A549 (cell line): ENCODE measurements around the gene TSPAN3. TPM values are rescaled to one million over a fixed set of nuclear protein-coding genes. Genes with fewer than 3 reads are reported as not detected.

Experiments
- ATAC-seq, 2 experiments: fragments of 200-7000 bp in 1 of 2; fragments of >200 bp in 1 of 2; cut with Nextera tagmentation in 1 of 2; cut with Tn5 transposase in 1 of 2; 3 replicates each; pipeline versions ENCODE4 v1.8.0 to v1.9.1; 2018 to 2020; ENCODE audit warnings: mild to moderate bottlenecking in 1 of 2, moderate library complexity in 1 of 2
- CTCF ChIA-PET: fragments of 300-600 bp; sonication (Branson Sonifier 250); formaldehyde crosslinking; extraction: SDS; loops from one replicate; lab custom pipeline; 2021; ENCODE audit warnings: antibody characterized with exemption, inconsistent platforms; lab: Yijun Ruan, JAX
- POLR2A ChIA-PET: fragments of 350-600 bp; formaldehyde crosslinking; extraction: SDS; loops from one replicate; lab custom pipeline; 2021; ENCODE audit warnings: antibody characterized with exemption, inconsistent platforms; lab: Yijun Ruan, JAX
- DNase-seq, 2 experiments: peaks; one replicate each; pipeline versions ENCODE4 v3.0.0 to v3.0.0-alpha.2; 2011 to 2016; ENCODE audit warnings: low read depth in 1 of 2, low spot score in 1 of 2
- FAIRE-seq: peaks from 2 replicates; lab custom pipeline; 2011; peaks lifted over from hg19 to GRCh38; lab: Jason Lieb, UNC
- H3K27ac ChIP-seq, 2 experiments: fragments of >200 bp; sonication (Bioruptor Twin); formaldehyde crosslinking; 3 replicates each; pipeline ENCODE4 v1.5.1; 2016 to 2017
- H3K4me1 ChIP-seq: fragments of >200 bp; sonication (Bioruptor Twin); formaldehyde crosslinking; 3 replicates; pipeline ENCODE4 v1.6.1; 2016
- H3K4me2 ChIP-seq: fragments of >200 bp; sonication (Bioruptor Twin); formaldehyde crosslinking; 3 replicates; pipeline ENCODE4 v1.6.1; 2016
- H3K4me3 ChIP-seq: fragments of >200 bp; sonication (Bioruptor Twin); formaldehyde crosslinking; 3 replicates; pipeline ENCODE4 v1.5.1; 2016
- H3K9me3 ChIP-seq: fragments of >200 bp; sonication (Bioruptor Twin); formaldehyde crosslinking; 3 replicates; pipeline ENCODE4 v1.6.1; 2016
- CBX8 ChIP-seq: fragments of 200-600 bp; sonication (generic); IDR thresholded peaks from 2 replicates; pipeline ENCODE4 v1.6.1; 2016
- CEBPB ChIP-seq, 2 experiments: fragments of >200 bp in 1 of 2; sonication (Bioruptor Twin) in 1 of 2; formaldehyde crosslinking in 1 of 2; IDR thresholded peaks; 2 replicates each; pipeline ENCODE4 v1.6.1; 2012 to 2016
- CHD2 ChIP-seq: fragments of 150-350 bp; IDR thresholded peaks from 2 replicates; pipeline ENCODE4 v1.6.1; 2014; ENCODE audit warnings: low read length; ENCODE audit not compliant: partially characterized antibody
- EHF ChIP-seq: fragments of 250-450 bp; sonication (Bioruptor Pico); IDR thresholded peaks from 2 replicates; pipeline ENCODE4 v1.5.0; 2020; ENCODE audit warnings: mild to moderate bottlenecking
- ESRRA ChIP-seq: fragments of 150-350 bp; IDR thresholded peaks from 2 replicates; pipeline ENCODE4 v1.6.1; 2014; ENCODE audit warnings: mild to moderate bottlenecking, low read length, borderline replicate concordance
- FOSL2 ChIP-seq, 2 experiments: fragments of 450-650 bp in 1 of 2; fragments of >200 bp in 1 of 2; sonication (Bioruptor Twin) in 1 of 2; formaldehyde crosslinking; IDR thresholded peaks; 2 replicates each; pipeline versions ENCODE4 v1.5.0 to v1.6.1; 2016 to 2020; ENCODE audit warnings: mild to moderate bottlenecking in 1 of 2, moderate library complexity in 1 of 2
- HOXB5 ChIP-seq: fragments of 250-450 bp; sonication (Bioruptor Pico); IDR thresholded peaks from 2 replicates; pipeline ENCODE4 v1.5.0; 2020; ENCODE audit warnings: mild to moderate bottlenecking, moderate library complexity
- JUNB ChIP-seq: fragments of >200 bp; sonication (Bioruptor Twin); formaldehyde crosslinking; IDR thresholded peaks from 2 replicates; pipeline ENCODE4 v1.6.1; 2016
- KDM1A ChIP-seq: fragments of 200-600 bp; sonication (generic); IDR thresholded peaks from 2 replicates; pipeline ENCODE4 v1.6.1; 2016; ENCODE audit warnings: low read depth, mild to moderate bottlenecking
- MAZ ChIP-seq: fragments of 150-350 bp; IDR thresholded peaks from 2 replicates; pipeline ENCODE4 v1.6.1; 2014; ENCODE audit warnings: antibody characterized with exemption, low read depth, low read length, borderline replicate concordance
- NFE2L2 ChIP-seq: fragments of 150-350 bp; conservative IDR thresholded peaks from 2 replicates; pipeline ENCODE4 v1.6.1; 2014; ENCODE audit warnings: low read length
- POLR2A ChIP-seq: IDR thresholded peaks from 2 replicates; pipeline ENCODE4 v1.6.1; 2012; ENCODE audit warnings: mild to moderate bottlenecking, low read length
- SREBF2 ChIP-seq: fragments of 450-650 bp; IDR thresholded peaks from 2 replicates; pipeline ENCODE4 v1.6.1; 2014; ENCODE audit warnings: mild to moderate bottlenecking, moderate library complexity
- USF2 ChIP-seq: fragments of 450-650 bp; IDR thresholded peaks from 2 replicates; pipeline ENCODE4 v1.6.1; 2014; ENCODE audit warnings: antibody characterized with exemption
- ZC3H11A ChIP-seq: fragments of 450-650 bp; IDR thresholded peaks from 2 replicates; pipeline ENCODE4 v1.6.1; 2014; ENCODE audit warnings: antibody characterized with exemption, mild to moderate bottlenecking
- ZFP36 ChIP-seq: fragments of 450-650 bp; IDR thresholded peaks from 2 replicates; pipeline ENCODE4 v1.6.1; 2014; ENCODE audit warnings: borderline replicate concordance; ENCODE audit not compliant: partially characterized antibody
- ZSCAN20 ChIP-seq: fragments of 250-450 bp; sonication (Bioruptor Pico); IDR thresholded peaks from 2 replicates; pipeline ENCODE4 v1.8.0; 2022; ENCODE audit warnings: mild to moderate bottlenecking, moderate library complexity
- WGBS: methylation state at CpG from one replicate; pipeline ENCODE4 v1.1.6; 2017; ENCODE audit errors: missing lambda C conversion rate; 5-methylcytosine and 5-hydroxymethylcytosine counted together
- polyA plus RNA-seq, 4 experiments: library from polyadenylated mRNA; depleted of rRNA in 3 of 4; stranded (reverse); fragments of >200 nt; fragmentation: RNase III in 1 of 4; extraction: RNeasy Plus Mini Kit Qiagen cat#74134 plus additional on column Dnase treatment in 1 of 4; gene quantifications; 2 replicates in 3 of 4; 3 replicates in 1 of 4; pipeline ENCODE4 v1.2.3, GENCODE V29; 2011 to 2017
- TF ChIP-seq, protein P1 (sequence below): IDR thresholded peaks from 2 replicates; pipeline ENCODE4 v1.6.1; 2012; ENCODE audit warnings: low read depth, borderline replicate concordance
- TF ChIP-seq, protein P2 (sequence below): IDR thresholded peaks from 2 replicates; pipeline ENCODE4 v1.6.1; 2012
- TF ChIP-seq, protein P3 (sequence below): fragments of 200-600 bp; sonication (generic); IDR thresholded peaks from 2 replicates; pipeline ENCODE4 v1.6.1; 2016; ENCODE audit warnings: antibody characterized with exemption, mild to moderate bottlenecking, moderate library complexity
- TF ChIP-seq, protein P4 (sequence below): fragments of >200 bp; sonication (Bioruptor Twin); formaldehyde crosslinking; IDR thresholded peaks from 3 replicates; pipeline ENCODE4 v1.6.1; 2016

Gene TSPAN3
- polyA plus RNA-seq, 2 of the 4 experiments (the other 2 are of a cell fraction), result 362 to 636 TPM

GRCh38 chr15:77057072-77057471 is 13.8 kb downstream of the TSPAN3 start:
- TF ChIP-seq CBX8 (no peak), FOSL2 (IDR thresholded peaks at IDR 0.05) (no peak), FOSL2 (CRISPR knock-in tag; IDR thresholded peaks at IDR 0.05) (no peak), POLR2A (no peak), ZSCAN20 (CRISPR knock-in tag) (no peak), NFE2L2 (no peak), MAZ (no peak), JUNB (no peak), SREBF2 (no peak), HOXB5 (CRISPR knock-in tag) (no peak), KDM1A (no peak)
- TF ChIP-seq, protein P1, sequence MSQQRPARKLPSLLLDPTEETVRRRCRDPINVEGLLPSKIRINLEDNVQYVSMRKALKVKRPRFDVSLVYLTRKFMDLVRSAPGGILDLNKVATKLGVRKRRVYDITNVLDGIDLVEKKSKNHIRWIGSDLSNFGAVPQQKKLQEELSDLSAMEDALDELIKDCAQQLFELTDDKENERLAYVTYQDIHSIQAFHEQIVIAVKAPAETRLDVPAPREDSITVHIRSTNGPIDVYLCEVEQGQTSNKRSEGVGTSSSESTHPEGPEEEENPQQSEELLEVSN, result no peak
- TF ChIP-seq, protein P2, sequence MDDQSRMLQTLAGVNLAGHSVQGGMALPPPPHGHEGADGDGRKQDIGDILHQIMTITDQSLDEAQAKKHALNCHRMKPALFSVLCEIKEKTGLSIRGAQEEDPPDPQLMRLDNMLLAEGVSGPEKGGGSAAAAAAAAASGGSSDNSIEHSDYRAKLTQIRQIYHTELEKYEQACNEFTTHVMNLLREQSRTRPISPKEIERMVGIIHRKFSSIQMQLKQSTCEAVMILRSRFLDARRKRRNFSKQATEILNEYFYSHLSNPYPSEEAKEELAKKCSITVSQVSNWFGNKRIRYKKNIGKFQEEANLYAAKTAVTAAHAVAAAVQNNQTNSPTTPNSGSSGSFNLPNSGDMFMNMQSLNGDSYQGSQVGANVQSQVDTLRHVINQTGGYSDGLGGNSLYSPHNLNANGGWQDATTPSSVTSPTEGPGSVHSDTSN, result no peak
- TF ChIP-seq, protein P3, sequence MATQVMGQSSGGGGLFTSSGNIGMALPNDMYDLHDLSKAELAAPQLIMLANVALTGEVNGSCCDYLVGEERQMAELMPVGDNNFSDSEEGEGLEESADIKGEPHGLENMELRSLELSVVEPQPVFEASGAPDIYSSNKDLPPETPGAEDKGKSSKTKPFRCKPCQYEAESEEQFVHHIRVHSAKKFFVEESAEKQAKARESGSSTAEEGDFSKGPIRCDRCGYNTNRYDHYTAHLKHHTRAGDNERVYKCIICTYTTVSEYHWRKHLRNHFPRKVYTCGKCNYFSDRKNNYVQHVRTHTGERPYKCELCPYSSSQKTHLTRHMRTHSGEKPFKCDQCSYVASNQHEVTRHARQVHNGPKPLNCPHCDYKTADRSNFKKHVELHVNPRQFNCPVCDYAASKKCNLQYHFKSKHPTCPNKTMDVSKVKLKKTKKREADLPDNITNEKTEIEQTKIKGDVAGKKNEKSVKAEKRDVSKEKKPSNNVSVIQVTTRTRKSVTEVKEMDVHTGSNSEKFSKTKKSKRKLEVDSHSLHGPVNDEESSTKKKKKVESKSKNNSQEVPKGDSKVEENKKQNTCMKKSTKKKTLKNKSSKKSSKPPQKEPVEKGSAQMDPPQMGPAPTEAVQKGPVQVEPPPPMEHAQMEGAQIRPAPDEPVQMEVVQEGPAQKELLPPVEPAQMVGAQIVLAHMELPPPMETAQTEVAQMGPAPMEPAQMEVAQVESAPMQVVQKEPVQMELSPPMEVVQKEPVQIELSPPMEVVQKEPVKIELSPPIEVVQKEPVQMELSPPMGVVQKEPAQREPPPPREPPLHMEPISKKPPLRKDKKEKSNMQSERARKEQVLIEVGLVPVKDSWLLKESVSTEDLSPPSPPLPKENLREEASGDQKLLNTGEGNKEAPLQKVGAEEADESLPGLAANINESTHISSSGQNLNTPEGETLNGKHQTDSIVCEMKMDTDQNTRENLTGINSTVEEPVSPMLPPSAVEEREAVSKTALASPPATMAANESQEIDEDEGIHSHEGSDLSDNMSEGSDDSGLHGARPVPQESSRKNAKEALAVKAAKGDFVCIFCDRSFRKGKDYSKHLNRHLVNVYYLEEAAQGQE, result no peak
- 100% methylated on average over 1 of the region's 1 CpG for WGBS
- no peak overlapping the region for H3K4me2 ChIP-seq
- ChIA-PET CTCF (interaction anchor here (0.8 to 1.8 kb wide), 4 partner anchors 11 to 33 kb away, joined by 3 to 7 read pairs (median 6); no protein-coding TSS in a partner anchor), POLR2A (no interaction called here)
- ATAC-seq (no peak), DNase-seq (no peak), FAIRE-seq (no peak)
- peaks cover 43% of the 10 kb centered on the region for H3K4me1 ChIP-seq
- H3K27ac ChIP-seq, result no peak overlapping the region
- H3K9me3 ChIP-seq, result no peaks in the 10 kb centered on the region
- no peak overlapping the region for H3K4me3 ChIP-seq

DNA sequence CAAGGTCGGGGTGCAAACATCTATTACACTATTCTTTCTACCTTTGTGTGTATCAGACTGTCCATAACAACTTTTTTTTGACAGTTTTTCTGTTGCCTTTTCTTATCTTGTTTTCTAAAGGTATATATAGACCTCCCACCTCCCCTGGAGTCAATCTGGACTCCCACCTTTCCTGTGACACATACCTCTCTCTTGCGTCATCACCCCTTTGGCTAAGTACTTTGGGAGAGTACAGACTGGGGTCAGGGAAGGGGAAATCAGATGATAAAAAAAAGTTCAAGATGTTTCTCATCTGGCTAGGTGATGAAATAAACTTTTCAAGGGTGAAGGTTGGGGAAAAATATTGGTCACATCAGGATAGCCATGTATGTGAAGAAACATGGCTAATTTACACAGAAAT is 17.2 kb downstream of the TSPAN3 start:
- H3K27ac ChIP-seq, result no peak overlapping the region
- H3K4me3 ChIP-seq, result no peak overlapping the region
- no peak for DNase-seq
- WGBS, result 93% methylated on average over 2 of the region's 2 CpGs
- ChIA-PET CTCF (interaction anchor here (1.2 kb wide), 1 partner anchor 13 kb away, joined by 3 read pairs; no protein-coding TSS in a partner anchor), POLR2A (interaction anchor here (0.7 kb wide), 1 partner anchor 18 kb away, joined by 3 read pairs; no protein-coding TSS in a partner anchor)
- FAIRE-seq, result peak; percentile 43
- no peak overlapping the region for H3K4me2 ChIP-seq
- no peak for ATAC-seq
- no peaks in the 10 kb centered on the region for H3K9me3 ChIP-seq
- TF ChIP-seq USF2, result no peak
- peak in 1 of 2 experiments; percentile 72; a peak in 2 of 4 replicates for TF ChIP-seq CEBPB (IDR thresholded peaks at IDR 0.05)
- H3K4me1 ChIP-seq, result peaks cover 35% of the 10 kb centered on the region

GRCh38 chr15:77052556-77052955 is 18.4 kb downstream of the TSPAN3 start:
- 85% methylated on average over 2 of the region's 2 CpGs for WGBS
- DNase-seq, result no peak
- no peak overlapping the region for H3K4me3 ChIP-seq
- H3K4me1 ChIP-seq, result peaks cover 25% of the 10 kb centered on the region
- no peaks in the 10 kb centered on the region for H3K9me3 ChIP-seq
- FAIRE-seq, result no peak
- H3K4me2 ChIP-seq, result no peak overlapping the region
- CTCF ChIA-PET, result interaction anchor here (1.0 to 1.9 kb wide), 3 partner anchors 11 to 490 kb away, joined by 3 to 7 read pairs (median 4); no protein-coding TSS in a partner anchor
- POLR2A ChIA-PET, result no interaction called here
- ATAC-seq, result no peak
- H3K27ac ChIP-seq, result no peak overlapping the region
- no peak for TF ChIP-seq EHF
- TF ChIP-seq, protein P4, sequence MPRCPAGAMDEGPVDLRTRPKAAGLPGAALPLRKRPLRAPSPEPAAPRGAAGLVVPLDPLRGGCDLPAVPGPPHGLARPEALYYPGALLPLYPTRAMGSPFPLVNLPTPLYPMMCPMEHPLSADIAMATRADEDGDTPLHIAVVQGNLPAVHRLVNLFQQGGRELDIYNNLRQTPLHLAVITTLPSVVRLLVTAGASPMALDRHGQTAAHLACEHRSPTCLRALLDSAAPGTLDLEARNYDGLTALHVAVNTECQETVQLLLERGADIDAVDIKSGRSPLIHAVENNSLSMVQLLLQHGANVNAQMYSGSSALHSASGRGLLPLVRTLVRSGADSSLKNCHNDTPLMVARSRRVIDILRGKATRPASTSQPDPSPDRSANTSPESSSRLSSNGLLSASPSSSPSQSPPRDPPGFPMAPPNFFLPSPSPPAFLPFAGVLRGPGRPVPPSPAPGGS, result no peak
- TF ChIP-seq ZFP36, result no peak
- no peak for TF ChIP-seq CHD2
- no peak for TF ChIP-seq POLR2A
- no peak for TF ChIP-seq ZC3H11A
- TF ChIP-seq ESRRA, result no peak
- TF ChIP-seq USF2, result no peak
- TF ChIP-seq, protein P3, result no peak
